ENCODE results near the gene SGPP2. TPM values are rescaled to one million over a fixed set of nuclear protein-coding genes. Genes with fewer than 3 reads are reported as not detected.

Gene SGPP2
- total and polyA plus RNA-seq, 2 donors (not counting 3 experiments of a cell fraction or from before 2014, with no cell fraction given) = not detected

- H3K27me3 ChIP-seq (ENCODE audit: control insufficient read depth in 2 of 2, insufficient read depth in 2 of 2, low read length in 2 of 2) = peaks cover 0 to 2% of the 10 kb centered on the region in 2 experiments
- dilution Hi-C loops (cut with MboI; ENCODE audit: extremely low pct_ligation_motif_present, low sequenced_read_pairs) (no loop called here), intact Hi-C loops (cut with micrococcal nuclease) (no loop called here)
- no peaks in the 10 kb centered on the region for H3K79me2 ChIP-seq (ENCODE audit: control insufficient read depth, insufficient read depth, low read length)
- no peaks in the 10 kb centered on the region for H3K9me3 ChIP-seq (replicated peaks; ENCODE audit: control insufficient read depth, insufficient read depth, low read length)
- H3K4me3 ChIP-seq (replicated peaks in 1 of 3; ENCODE audit: insufficient read depth in 1 of 3, low read depth in 1 of 3, low read length in 3 of 3) = no peak overlapping the region
- no peaks in the 10 kb centered on the region for H4K20me1 ChIP-seq (replicated peaks; ENCODE audit: control insufficient read depth, extremely low read depth, insufficient read depth, low read length)
- no peaks in the 10 kb centered on the region for H3K4me1 ChIP-seq (ENCODE audit: control insufficient read depth, extremely low read depth, insufficient read depth, low read length)
- no peak for DNase-seq (ENCODE audit: low read depth, low spot score)
- ChIA-PET CTCF (no interaction called here), POLR2A (no interaction called here)
- H3K9ac ChIP-seq (replicated peaks; ENCODE audit: extremely low read depth, insufficient read depth, low read length) = no peak overlapping the region
- TF ChIP-seq POLR2AphosphoS5 (IDR thresholded peaks at IDR 0.05; ENCODE audit: insufficient read depth, low read depth, low read length) (no peak), MYC (IDR thresholded peaks at IDR 0.05; ENCODE audit: low read depth, low read length) (no peak), FOS (IDR thresholded peaks at IDR 0.05; ENCODE audit: borderline replicate concordance, insufficient read depth, low read length) (no peak), GATA2 (IDR thresholded peaks at IDR 0.05; ENCODE audit: insufficient read depth, insufficient read length, low read depth, low read length) (no peak)
- H2AFZ ChIP-seq (ENCODE audit: low read depth, low read length) = no peak overlapping the region
- no peak for FAIRE-seq
- H3K4me2 ChIP-seq (ENCODE audit: insufficient read depth, low read length) = no peak overlapping the region
- no TSS peak for BruUV-seq (replicated peaks)
- no peaks in the 10 kb centered on the region for H3K9me1 ChIP-seq (replicated peaks; ENCODE audit: control insufficient read depth, extremely low read depth, insufficient read depth, low read length)
- no peak overlapping the region for H3K27ac ChIP-seq (ENCODE audit: insufficient read depth, low read depth, low read length)
- no peaks in the 10 kb centered on the region for H3K36me3 ChIP-seq (ENCODE audit: control insufficient read depth in 2 of 2, extremely low read depth in 1 of 2, insufficient read depth in 2 of 2, low read length in 2 of 2)
Measured at GRCh38 chr2:222447131-222447530, 22.8 kb downstream of the SGPP2 start.

DNA sequence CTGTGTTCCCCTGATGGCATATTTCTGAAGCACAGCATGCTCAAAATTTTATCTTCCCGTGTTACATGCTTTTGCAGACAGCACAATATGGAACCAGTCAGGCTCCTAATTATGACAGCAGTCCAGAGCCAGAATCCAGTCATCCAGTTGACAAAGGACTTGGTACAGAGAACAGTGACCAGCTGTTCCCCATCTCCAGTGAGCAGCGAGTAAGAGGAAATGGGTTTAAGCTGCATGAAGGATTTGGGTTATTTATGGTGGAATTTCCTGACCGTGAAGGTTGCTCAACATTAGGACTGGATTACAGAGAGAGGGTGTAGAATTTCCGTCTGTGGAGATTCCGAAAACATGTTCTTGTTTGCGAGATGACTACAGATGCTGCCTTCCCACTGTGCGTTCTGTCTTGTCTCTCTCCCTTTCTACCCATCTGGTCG lies 24.4 kb downstream of the SGPP2 start:
- TF ChIP-seq JUN (IDR thresholded peaks at IDR 0.05; ENCODE audit: borderline replicate concordance, insufficient read depth, insufficient read length, low read depth) (no peak), POLR2A (IDR thresholded peaks at IDR 0.05; ENCODE audit: low read depth, low read length) (no peak), MYC (IDR thresholded peaks at IDR 0.05; ENCODE audit: low read depth, low read length) (no peak), FOS (IDR thresholded peaks at IDR 0.05; ENCODE audit: borderline replicate concordance, insufficient read depth, low read length) (no peak), GATA2 (IDR thresholded peaks at IDR 0.05; ENCODE audit: insufficient read depth, insufficient read length, low read depth, low read length) (no peak), CTCF (IDR thresholded peaks at IDR 0.05; ENCODE audit: extremely low read depth in 1 of 2, insufficient read depth in 1 of 2, low read depth in 1 of 2, low read length in 2 of 2) (no peak), EZH2 (IDR thresholded peaks at IDR 0.05; ENCODE audit: borderline replicate concordance, low read depth, low read length, severe bottlenecking) (no peak), POLR2AphosphoS5 (IDR thresholded peaks at IDR 0.05; ENCODE audit: insufficient read depth, low read depth, low read length) (no peak)
- TF ChIP-seq, protein P1, sequence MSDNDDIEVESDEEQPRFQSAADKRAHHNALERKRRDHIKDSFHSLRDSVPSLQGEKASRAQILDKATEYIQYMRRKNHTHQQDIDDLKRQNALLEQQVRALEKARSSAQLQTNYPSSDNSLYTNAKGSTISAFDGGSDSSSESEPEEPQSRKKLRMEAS (IDR thresholded peaks at IDR 0.05; ENCODE audit: insufficient read depth, insufficient read length) = no peak
- BruUV-seq (replicated peaks) = no TSS peak
- peaks cover 0 to 2% of the 10 kb centered on the region in 2 experiments for H3K27me3 ChIP-seq (ENCODE audit: control insufficient read depth in 2 of 2, insufficient read depth in 2 of 2, low read length in 2 of 2)
- CTCF ChIA-PET = no interaction called here
- no peak overlapping the region for H3K27ac ChIP-seq (ENCODE audit: insufficient read depth, low read depth, low read length)
- intact Hi-C loops (cut with micrococcal nuclease) = no loop called here
- DNase-seq (ENCODE audit: low read depth, low spot score) (no peak), FAIRE-seq (no peak)
- H2AFZ ChIP-seq (ENCODE audit: low read depth, low read length) = no peak overlapping the region
- H3K9me1 ChIP-seq (replicated peaks; ENCODE audit: control insufficient read depth, extremely low read depth, insufficient read depth, low read length) = no peaks in the 10 kb centered on the region
- H3K79me2 ChIP-seq (ENCODE audit: control insufficient read depth, insufficient read depth, low read length) = no peaks in the 10 kb centered on the region
- no peak overlapping the region for H3K4me2 ChIP-seq (ENCODE audit: insufficient read depth, low read length)
- no peak overlapping the region for H3K4me3 ChIP-seq (replicated peaks in 1 of 3; ENCODE audit: insufficient read depth in 1 of 3, low read depth in 1 of 3, low read length in 3 of 3)
- no peaks in the 10 kb centered on the region for H3K4me1 ChIP-seq (ENCODE audit: control insufficient read depth, extremely low read depth, insufficient read depth, low read length)
- POLR2A ChIA-PET = no interaction called here
- H4K20me1 ChIP-seq (replicated peaks; ENCODE audit: control insufficient read depth, extremely low read depth, insufficient read depth, low read length) = no peaks in the 10 kb centered on the region
- no peaks in the 10 kb centered on the region for H3K36me3 ChIP-seq (ENCODE audit: control insufficient read depth in 2 of 2, extremely low read depth in 1 of 2, insufficient read depth in 2 of 2, low read length in 2 of 2)
- dilution Hi-C loops (cut with MboI; ENCODE audit: extremely low pct_ligation_motif_present, low sequenced_read_pairs) = no loop called here
- H3K9ac ChIP-seq (replicated peaks; ENCODE audit: extremely low read depth, insufficient read depth, low read length) = no peak overlapping the region
- no peaks in the 10 kb centered on the region for H3K9me3 ChIP-seq (replicated peaks; ENCODE audit: control insufficient read depth, insufficient read depth, low read length)
